ENCODE measurements around the gene RAP1GDS1.
"Not testable (repeated sequence)": the region's sequence is repeated elsewhere in the genome, so short reads cannot be mapped to it uniquely, and the experiment has no call there.

Gene RAP1GDS1

DNA sequence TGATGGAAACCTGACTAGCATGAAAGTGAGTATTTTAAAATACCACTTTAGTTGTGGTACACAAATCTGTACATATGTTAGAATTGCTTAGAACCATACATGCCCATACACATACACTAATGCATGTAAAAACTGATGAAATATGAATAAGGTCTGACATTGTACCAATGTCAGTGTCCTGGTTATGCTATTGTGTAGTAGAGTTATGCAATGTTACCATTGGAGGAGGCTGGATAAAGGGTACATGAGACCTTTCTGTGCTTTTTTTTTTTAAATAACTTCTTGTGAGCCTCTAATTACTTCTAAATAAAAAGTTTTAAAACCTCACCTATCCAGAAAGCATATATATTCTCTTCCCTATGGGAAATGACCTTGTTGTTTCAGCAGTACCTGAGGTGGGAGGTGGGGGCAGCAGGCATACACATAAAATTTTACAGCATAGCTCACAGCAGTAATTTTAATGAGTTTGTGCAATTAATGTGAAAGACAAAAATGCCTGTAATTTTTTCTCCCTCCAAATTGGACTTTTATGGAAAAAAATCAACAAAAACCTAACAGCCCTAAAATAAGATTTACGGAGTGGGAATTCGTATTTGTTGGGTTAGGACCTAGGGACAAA lies 97.6 kb downstream of the RAP1GDS1 start:
- no peak for DNase-seq

GRCh38 chr4:98359646-98360045 lies 98.5 kb downstream of the RAP1GDS1 start:
- no peak for DNase-seq

DNA sequence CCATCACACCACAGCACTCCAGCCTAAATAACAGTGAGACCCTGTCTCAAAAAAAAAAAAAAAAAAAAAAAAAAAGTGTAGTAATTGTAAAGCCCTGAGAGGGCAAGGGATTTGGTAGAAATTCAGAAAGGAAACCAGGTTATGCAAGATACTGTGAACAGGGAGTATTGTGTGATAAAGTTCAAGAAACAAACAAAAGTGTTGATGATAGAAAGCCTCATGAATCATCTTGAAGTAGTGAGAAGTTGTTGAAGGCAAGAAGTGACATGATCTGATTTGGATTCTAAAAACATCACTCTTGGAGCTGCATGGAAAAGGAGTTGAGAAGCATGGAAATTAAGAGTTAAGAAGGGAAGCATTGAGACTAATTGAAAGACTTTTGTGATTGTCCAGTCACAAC lies 102.2 kb downstream of the RAP1GDS1 start:
- no peak for DNase-seq

- not testable (repeated sequence) for DNase-seq
Observed at GRCh38 chr4:98366275-98366674, 105.1 kb downstream of the RAP1GDS1 start.

DNA sequence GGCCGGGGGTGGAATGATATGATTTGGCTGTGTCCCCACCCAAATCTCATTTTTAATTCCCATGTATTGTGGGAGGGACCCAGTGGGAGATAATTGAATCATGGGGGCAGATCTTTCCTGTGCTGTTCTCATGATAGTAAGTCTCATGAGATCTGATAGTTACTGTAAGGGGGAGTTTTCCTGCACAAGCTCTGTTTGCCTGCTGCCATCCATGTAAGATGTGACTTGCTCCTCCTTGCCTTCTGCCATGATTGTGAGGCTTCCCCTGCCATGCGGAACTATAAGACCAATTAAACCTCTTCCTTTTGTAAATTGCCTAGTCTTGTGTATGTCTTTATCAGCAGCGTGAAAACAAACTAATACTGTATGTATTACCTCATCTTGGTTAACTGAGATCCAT lies 106.8 kb downstream of the RAP1GDS1 start:
- not testable (repeated sequence) for DNase-seq

GRCh38 chr4:98369322-98369721 lies 108.1 kb downstream of the RAP1GDS1 start:
- no peak for DNase-seq

DNA sequence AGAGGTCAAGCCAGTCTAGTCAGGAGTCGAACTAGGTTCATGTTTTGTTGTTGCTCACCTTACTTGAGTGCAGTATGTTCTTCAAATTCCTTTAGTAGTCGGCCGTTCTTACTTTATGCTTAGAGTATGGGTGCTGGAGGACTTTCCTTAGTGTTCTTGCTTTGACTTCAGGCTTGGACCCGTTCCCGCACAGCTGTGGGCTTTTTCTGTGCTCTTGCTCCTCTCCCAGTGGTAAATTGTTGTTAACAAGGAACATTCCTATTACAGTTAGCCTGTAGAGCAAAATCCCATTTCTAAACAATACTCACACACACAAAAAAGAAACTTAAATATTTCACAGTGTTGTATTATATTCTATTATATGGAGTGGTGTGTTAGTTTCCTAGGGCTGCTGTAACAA lies 113.5 kb downstream of the RAP1GDS1 start:
- no peak for DNase-seq

- peak; percentile 20 to 52 for DNase-seq
Observed at GRCh38 chr4:98377559-98377958, 116.4 kb downstream of the RAP1GDS1 start.

DNA sequence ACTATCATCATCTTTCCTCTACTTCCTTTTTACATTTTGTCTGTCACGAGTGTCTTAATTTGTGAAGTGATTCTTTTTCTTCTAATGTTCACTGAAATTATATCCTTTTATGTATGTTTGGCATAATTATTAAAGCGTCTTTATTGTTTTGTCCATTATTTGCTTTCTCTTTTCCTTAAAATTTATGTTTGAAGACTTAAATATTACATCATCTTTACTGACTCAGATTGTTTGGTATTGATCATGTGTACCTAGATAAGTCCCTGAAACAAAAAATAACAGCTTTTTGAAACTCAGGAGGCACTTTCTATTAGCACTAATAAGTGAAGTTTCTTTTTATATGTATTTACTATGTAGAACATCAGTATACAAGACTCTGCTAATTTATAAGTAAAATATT lies 120.1 kb downstream of the RAP1GDS1 start:
- no peak for DNase-seq

- DNase-seq: no peak
Observed at GRCh38 chr4:98383431-98384106, 122.4 kb downstream of the RAP1GDS1 start.

DNA sequence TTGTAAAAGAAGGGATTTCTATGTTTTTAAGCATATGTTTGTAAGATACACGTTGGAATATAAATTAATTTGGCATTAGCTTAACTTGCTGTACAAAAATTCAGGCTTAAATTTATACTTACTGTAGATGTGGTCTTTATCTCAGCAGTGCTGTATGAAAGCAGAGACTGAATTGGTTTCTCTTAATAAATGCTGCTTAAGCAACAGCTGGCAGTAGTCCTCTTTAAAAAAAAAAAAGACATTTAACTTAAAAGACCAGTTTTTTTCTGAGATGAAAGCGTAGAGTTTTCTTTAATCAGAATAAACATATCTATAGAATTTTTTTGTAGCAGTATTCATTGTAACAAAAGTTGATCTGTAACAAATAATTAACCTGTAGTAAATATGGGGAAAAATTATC lies 124.6 kb downstream of the RAP1GDS1 start:
- DNase-seq: no peak

DNA sequence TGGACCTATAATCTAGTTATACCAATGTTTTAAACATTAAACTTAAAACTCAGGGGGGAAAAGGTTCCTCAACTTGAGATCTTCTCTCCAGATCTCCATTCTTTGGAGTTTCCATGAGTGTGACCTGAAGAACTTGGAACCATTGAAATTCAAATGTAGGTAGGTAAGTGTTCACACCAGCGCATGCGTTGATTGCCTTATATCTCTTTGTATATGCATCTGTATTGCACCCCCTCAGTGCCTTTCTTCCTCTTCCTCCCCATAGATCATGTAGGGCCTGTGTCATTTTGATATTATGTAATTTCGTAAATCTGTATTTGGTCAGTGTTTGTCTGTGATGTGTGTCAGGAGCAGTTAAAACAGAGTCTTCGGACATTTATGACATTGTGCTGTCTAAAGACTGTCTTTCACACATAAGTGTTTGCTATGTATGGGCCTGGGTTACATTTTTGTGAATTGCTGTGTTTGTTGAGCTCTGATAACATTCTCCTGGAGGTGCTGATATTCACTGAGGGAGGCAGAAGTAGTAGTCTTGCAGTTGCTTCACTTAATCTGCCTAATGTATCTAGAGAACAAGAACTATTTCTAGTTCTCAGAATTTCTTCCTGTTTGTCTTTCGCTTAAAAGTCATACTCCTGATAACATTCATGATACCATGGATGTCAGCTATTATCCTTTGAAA lies 126.3 kb downstream of the RAP1GDS1 start:
- DNase-seq: no peak

DNA sequence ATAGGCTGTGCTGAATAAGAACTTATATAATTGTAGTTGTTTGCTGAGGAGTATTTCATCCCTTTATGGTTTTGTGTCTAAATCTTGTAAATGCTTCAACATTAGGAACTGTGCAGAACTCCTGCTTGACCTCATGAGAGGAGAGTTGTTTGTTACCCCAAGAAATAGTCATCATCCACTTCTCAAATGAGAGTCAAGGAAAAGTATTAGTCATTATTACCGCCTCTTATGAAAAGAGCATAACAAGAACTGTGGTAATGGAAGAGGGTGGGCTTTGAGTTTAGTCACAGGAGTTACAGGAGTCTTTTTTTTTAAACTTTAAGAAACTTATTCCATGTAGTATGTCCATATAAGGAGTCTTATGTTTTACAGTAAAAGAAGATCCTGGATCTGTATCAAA lies 132.9 kb downstream of the RAP1GDS1 start:
- DNase-seq: no peak

- no peak for DNase-seq
Observed at GRCh38 chr4:98399915-98400314, 138.7 kb downstream of the RAP1GDS1 start.

- DNase-seq: no peak
Observed at GRCh38 chr4:98406819-98407218, 145.6 kb downstream of the RAP1GDS1 start.

DNA sequence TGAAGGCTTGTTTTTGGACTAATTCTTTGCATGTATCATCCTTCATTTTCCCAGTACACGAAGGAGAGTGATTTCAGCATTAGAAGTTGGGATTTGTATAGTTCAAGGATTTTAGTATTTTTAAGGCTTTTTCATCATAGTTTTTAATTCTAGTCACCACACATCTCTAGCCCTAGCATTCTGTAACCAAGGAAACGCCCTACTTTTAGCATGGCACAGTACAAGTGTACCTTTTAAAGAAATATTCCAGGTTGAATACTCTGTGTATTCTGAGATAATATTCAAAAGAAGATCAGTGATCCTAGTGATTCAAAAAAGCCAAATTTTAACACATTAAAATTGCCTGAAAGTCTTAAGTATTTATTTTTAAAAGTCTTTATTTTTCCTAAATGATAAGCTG lies 150.5 kb downstream of the RAP1GDS1 start:
- no peak for DNase-seq

DNA sequence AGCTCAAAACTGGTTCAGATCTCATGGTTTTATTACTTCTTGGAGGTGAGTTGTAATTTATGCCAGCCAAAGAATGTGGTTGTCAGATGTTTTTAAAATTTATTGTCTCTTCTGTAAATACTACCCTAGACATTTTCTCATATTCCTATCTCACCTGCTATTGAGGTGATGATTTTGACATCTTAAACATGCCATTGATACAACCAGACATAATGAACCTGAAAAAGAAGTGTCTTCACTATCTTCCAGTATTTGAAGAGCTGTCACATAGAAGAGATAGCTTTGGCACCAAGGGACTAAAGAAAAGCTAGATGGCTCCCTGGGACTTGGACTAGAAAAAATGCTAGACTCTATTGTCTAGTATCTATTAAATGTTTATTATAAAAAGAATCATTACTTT lies 155.7 kb downstream of the RAP1GDS1 start:
- DNase-seq: no peak

- not testable (repeated sequence) for DNase-seq
Observed at GRCh38 chr4:98420151-98420550, 159.0 kb downstream of the RAP1GDS1 start.

DNA sequence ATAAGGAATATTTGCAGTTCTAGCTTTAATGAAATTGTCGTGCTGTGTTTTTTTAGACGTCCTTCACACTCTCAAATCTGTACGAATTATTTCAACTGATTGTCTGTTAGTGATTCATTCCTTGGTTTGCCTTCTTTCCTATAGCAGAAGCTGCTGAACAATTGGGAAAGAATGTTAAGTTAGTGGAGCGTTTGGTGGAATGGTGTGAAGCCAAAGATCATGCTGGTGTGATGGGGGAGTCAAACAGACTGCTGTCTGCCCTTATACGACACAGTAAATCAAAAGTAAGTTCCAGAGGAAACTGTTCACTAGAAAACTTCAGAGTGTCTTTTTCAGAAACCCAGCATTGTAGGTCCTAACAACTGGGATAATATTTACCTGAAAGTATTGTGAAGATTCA lies 159.9 kb downstream of the RAP1GDS1 start:
- no peak for DNase-seq

GRCh38 chr4:98423009-98423408 lies 161.8 kb downstream of the RAP1GDS1 start:
- no peak for DNase-seq

DNA sequence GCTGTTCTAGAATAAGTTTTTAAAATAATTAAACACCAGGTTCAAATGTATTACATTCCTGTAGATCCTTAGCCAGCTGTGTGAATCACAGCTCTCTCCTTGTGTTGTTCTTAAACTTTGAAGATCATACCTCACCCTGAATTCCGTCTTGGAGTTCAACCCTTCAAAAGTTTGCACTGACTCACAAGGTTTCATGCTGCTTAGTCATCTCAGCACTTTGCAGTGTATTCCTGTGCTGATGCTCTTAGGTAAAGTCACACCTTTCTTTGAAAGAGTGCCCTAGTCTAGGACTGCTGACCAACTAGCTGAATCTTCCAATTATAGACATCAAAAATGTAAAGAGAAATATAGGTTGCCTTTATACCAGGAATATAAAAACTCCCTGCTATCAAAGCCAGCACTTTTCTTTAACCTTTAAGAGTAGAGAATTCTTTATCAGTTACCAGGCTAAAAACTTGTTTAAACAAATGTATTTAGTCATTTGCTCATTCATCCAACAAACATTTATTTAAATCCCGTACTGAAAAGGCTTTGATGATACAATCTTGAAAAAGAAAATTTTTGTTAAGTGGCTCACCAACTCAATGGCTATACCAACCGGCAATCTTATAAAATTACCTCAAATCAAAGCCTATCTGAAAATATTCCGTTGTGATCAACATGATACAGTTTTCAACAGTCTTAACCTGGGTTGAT lies 169.7 kb downstream of the RAP1GDS1 start:
- DNase-seq: no peak

- no peak for DNase-seq
Observed at GRCh38 chr4:98433691-98434090, 172.5 kb downstream of the RAP1GDS1 start.

DNA sequence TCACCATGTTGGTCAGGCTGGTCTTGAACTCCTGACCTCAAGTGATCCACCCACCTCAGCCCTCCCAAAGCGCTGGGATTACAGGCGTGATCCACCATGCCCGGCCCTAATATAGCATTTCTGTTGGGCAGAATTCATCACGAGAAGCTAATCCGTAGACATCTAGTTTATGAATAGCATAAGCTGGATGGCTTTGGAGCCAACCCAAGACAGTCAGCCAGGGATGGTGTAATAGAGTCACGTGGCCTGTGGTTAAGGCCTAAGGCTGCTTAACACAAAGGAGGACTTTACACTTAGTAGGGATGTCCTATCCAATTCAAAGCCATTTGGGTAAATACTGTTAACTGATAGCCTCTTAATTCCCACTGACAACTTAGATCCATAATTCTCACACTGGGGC lies 173.6 kb downstream of the RAP1GDS1 start:
- DNase-seq: no peak

GRCh38 chr4:98444371-98444770 lies 183.2 kb downstream of the RAP1GDS1 start:
- DNase-seq: no peak
